NCI-H146 treated with DMSO at 0.1 percent for 48 hours (cell line): ENCODE data around the gene AKT3.

Source experiments
- DNase-seq: peaks from one replicate; lab custom pipeline; 2025; ENCODE audit not compliant: unreplicated experiment; lab: John Stamatoyannopoulos, UW

The AKT3 gene

GRCh38 chr1:243562473-243562872 lies 287.6 kb downstream of the AKT3 start:
- DNase-seq, result no peak

- no peak for DNase-seq
Observed at GRCh38 chr1:243561588-243562319, 288.3 kb downstream of the AKT3 start.

- no peak for DNase-seq
Observed at GRCh38 chr1:243559575-243560162, 290.4 kb downstream of the AKT3 start.

- DNase-seq, result no peak
Observed at GRCh38 chr1:243558576-243558975, 291.5 kb downstream of the AKT3 start.

- DNase-seq, result no peak
Observed at GRCh38 chr1:243557866-243558265, 292.2 kb downstream of the AKT3 start.

GRCh38 chr1:243554686-243555085 lies 295.4 kb downstream of the AKT3 start:
- DNase-seq, result no peak

GRCh38 chr1:243553090-243553489 lies 297.0 kb downstream of the AKT3 start:
- no peak for DNase-seq

- no peak for DNase-seq
Observed at GRCh38 chr1:243550276-243550675, 299.8 kb downstream of the AKT3 start.

GRCh38 chr1:243549791-243550190 lies 300.3 kb downstream of the AKT3 start:
- no peak for DNase-seq

- DNase-seq, result no peak
Observed at GRCh38 chr1:243549108-243549507, 300.9 kb downstream of the AKT3 start.

GRCh38 chr1:243548516-243548915 lies 301.5 kb downstream of the AKT3 start:
- DNase-seq, result no peak

GRCh38 chr1:243547891-243548290 lies 302.2 kb downstream of the AKT3 start:
- DNase-seq, result no peak

GRCh38 chr1:243546457-243546856 lies 303.6 kb downstream of the AKT3 start:
- DNase-seq, result no peak

- DNase-seq, result no peak
Observed at GRCh38 chr1:243543501-243543900, 306.5 kb downstream of the AKT3 start.

- DNase-seq, result no peak
Observed at GRCh38 chr1:243542739-243543415, 307.2 kb downstream of the AKT3 start.

GRCh38 chr1:243539636-243540035 lies 310.4 kb downstream of the AKT3 start:
- no peak for DNase-seq

GRCh38 chr1:243535014-243535413 lies 315.0 kb downstream of the AKT3 start:
- no peak for DNase-seq

- DNase-seq, result no peak
Observed at GRCh38 chr1:243529512-243529911, 320.5 kb downstream of the AKT3 start.

GRCh38 chr1:243528459-243529121 lies 321.5 kb downstream of the AKT3 start:
- DNase-seq, result no peak

GRCh38 chr1:243526180-243526579 lies 323.9 kb downstream of the AKT3 start:
- DNase-seq, result no peak

GRCh38 chr1:243525085-243525487 lies 325.0 kb downstream of the AKT3 start:
- DNase-seq, result no peak

- DNase-seq, result no peak
Observed at GRCh38 chr1:243523766-243524165, 326.3 kb downstream of the AKT3 start.
